Nephron progenitor cell (in vitro differentiated cells): ENCODE results near the gene GFER.

ENCODE experiments used
- DNase-seq: peaks from one replicate; pipeline ENCODE4 v3.0.0; 2021
- H3K27ac Mint-ChIP-seq: 2 replicates; pipeline ENCODE4 v1.8.0; 2021; ENCODE audit warnings: mild to moderate bottlenecking, moderate library complexity, mixed read lengths
- H3K27me3 Mint-ChIP-seq: 2 replicates; pipeline ENCODE4 v1.8.0; 2021; ENCODE audit warnings: mild to moderate bottlenecking, low read depth, mixed read lengths; ENCODE audit not compliant: poor library complexity
- H3K36me3 Mint-ChIP-seq: 2 replicates; pipeline ENCODE4 v1.8.0; 2021; ENCODE audit warnings: low read depth, mixed read lengths
- H3K4me1 Mint-ChIP-seq: 2 replicates; pipeline ENCODE4 v1.8.0; 2021; ENCODE audit warnings: mixed read lengths
- H3K4me3 Mint-ChIP-seq: 2 replicates; pipeline ENCODE4 v1.8.0; 2021; ENCODE audit warnings: mild to moderate bottlenecking, moderate library complexity, mixed read lengths
- H3K9me3 Mint-ChIP-seq: 2 replicates; pipeline ENCODE4 v1.8.0; 2021; ENCODE audit warnings: mild to moderate bottlenecking, moderate library complexity, mixed read lengths
- CTCF ChIP-seq: fragments of 200-600 bp; sonication (generic); IDR thresholded peaks from 2 replicates; pipeline ENCODE4 v1.5.0; 2021; ENCODE audit warnings: antibody characterized with exemption

GFER gene

GRCh38 chr16:1945559-1946391 is 38.2 kb upstream of the GFER start:
- Mint-ChIP-seq H3K36me3 (no peaks in the 10 kb centered on the region), H3K27ac (no peak overlapping the region), H3K4me1 (peaks cover 27% of the 10 kb centered on the region), H3K9me3 (peaks cover 6% of the 10 kb centered on the region), H3K4me3 (no peak overlapping the region), H3K27me3 (peaks cover 11% of the 10 kb centered on the region)
- no peak for TF ChIP-seq CTCF
- DNase-seq = no peak

- Mint-ChIP-seq H3K27me3 (peaks cover 11% of the 10 kb centered on the region), H3K36me3 (no peaks in the 10 kb centered on the region), H3K27ac (no peak overlapping the region), H3K4me1 (peaks cover 23% of the 10 kb centered on the region), H3K9me3 (peaks cover 6% of the 10 kb centered on the region), H3K4me3 (no peak overlapping the region)
- DNase-seq = no peak
- no peak for TF ChIP-seq CTCF
Measured at GRCh38 chr16:1946495-1947368, 37.3 kb upstream of the GFER start.

- H3K9me3 Mint-ChIP-seq = peaks cover 6% of the 10 kb centered on the region
- no peak overlapping the region for H3K27ac Mint-ChIP-seq
Measured at GRCh38 chr16:1947369-1947670, 36.7 kb upstream of the GFER start.

GRCh38 chr16:1949507-1949906 is 34.5 kb upstream of the GFER start:
- H3K27me3 Mint-ChIP-seq = peaks cover 4% of the 10 kb centered on the region
- H3K4me1 Mint-ChIP-seq = peaks cover 20% of the 10 kb centered on the region
- no peak for TF ChIP-seq CTCF
- peaks cover 2% of the 10 kb centered on the region for H3K9me3 Mint-ChIP-seq
- no peak overlapping the region for H3K27ac Mint-ChIP-seq
- H3K4me3 Mint-ChIP-seq = no peak overlapping the region
- DNase-seq = no peak
- H3K36me3 Mint-ChIP-seq = no peaks in the 10 kb centered on the region

More at GRCh38 chr16:1947369-1947670, 36.7 kb upstream of the GFER start:
- peaks cover 11% of the 10 kb centered on the region for H3K27me3 Mint-ChIP-seq
- H3K36me3 Mint-ChIP-seq = no peaks in the 10 kb centered on the region
- no peak for DNase-seq
- TF ChIP-seq CTCF = no peak
- H3K4me3 Mint-ChIP-seq = no peak overlapping the region
- H3K4me1 Mint-ChIP-seq = peaks cover 18% of the 10 kb centered on the region

GRCh38 chr16:1950047-1950446 is 33.9 kb upstream of the GFER start:
- no peaks in the 10 kb centered on the region for H3K9me3 Mint-ChIP-seq
- H3K36me3 Mint-ChIP-seq = no peaks in the 10 kb centered on the region
- DNase-seq = no peak
- peaks cover 18% of the 10 kb centered on the region for H3K4me1 Mint-ChIP-seq
- no peak overlapping the region for H3K27ac Mint-ChIP-seq
- H3K27me3 Mint-ChIP-seq = peaks cover 4% of the 10 kb centered on the region
- no peak for TF ChIP-seq CTCF
- no peak overlapping the region for H3K4me3 Mint-ChIP-seq
